ENCODE data around the gene EARS2. TPM values are rescaled to one million over a fixed set of nuclear protein-coding genes. Genes with fewer than 3 reads are reported as not detected.
"Not testable (repeated sequence)": the region's sequence is repeated elsewhere in the genome, so short reads cannot be mapped to it uniquely, and the experiment has no call there.

EARS2 gene
- total RNA-seq, 1 donor from 2014 or later = 19.7 TPM

- Histone ChIP-seq H3F3A (ENCODE audit: low read depth) (peaks cover 16% of the 10 kb centered on the region), H3K9ac (no peak overlapping the region), H3K27me3 (no peaks in the 10 kb centered on the region), H4K20me1 (ENCODE audit: low read depth) (peaks cover 25% of the 10 kb centered on the region), H3K4me3 (no peak overlapping the region), H3K9me3 (ENCODE audit: low read depth) (no peaks in the 10 kb centered on the region), H3K36me3 (no peaks in the 10 kb centered on the region), H2AFZ (replicated peaks) (no peak overlapping the region), H3K27ac (peak overlapping the region; percentile 1), H3K4me2 (no peak overlapping the region), H3K79me2 (ENCODE audit: low read depth) (peaks cover 30% of the 10 kb centered on the region), H3K4me1 (peaks cover 11% of the 10 kb centered on the region)
- Mint-ChIP-seq H3K9me3 (no peaks in the 10 kb centered on the region), H3K27ac (no peak overlapping the region), H3K36me3 (peaks cover 16% of the 10 kb centered on the region), H3K4me3 (no peak overlapping the region), H3K4me1 (peaks cover 16% of the 10 kb centered on the region), H3K27me3 (ENCODE audit: insufficient read depth, low read depth) (no peaks in the 10 kb centered on the region)
- DNase-seq (ENCODE audit: low spot score) = no peak
- TF ChIP-seq EZH2phosphoT487 (IDR thresholded peaks at IDR 0.05) (no peak), EZH2 (IDR thresholded peaks at IDR 0.05) (no peak), CTCF (IDR thresholded peaks at IDR 0.05) (no peak)
These were observed 44.9 kb downstream of the EARS2 start for GRCh38 chr16:23512168-23512695.

GRCh38 chr16:23511731-23512130 is 45.4 kb downstream of the EARS2 start:
- no peak for DNase-seq (ENCODE audit: low spot score)
- H3K4me3 Mint-ChIP-seq = peak overlapping the region; percentile 76
- peaks cover 20% of the 10 kb centered on the region for H3K4me1 Mint-ChIP-seq
- TF ChIP-seq EZH2 (IDR thresholded peaks at IDR 0.05) (no peak), EZH2phosphoT487 (IDR thresholded peaks at IDR 0.05) (no peak), CTCF (IDR thresholded peaks at IDR 0.05) (no peak)
- peaks cover 16% of the 10 kb centered on the region for H3K36me3 Mint-ChIP-seq
- H2AFZ ChIP-seq (replicated peaks) = no peak overlapping the region
- H3K27me3 Mint-ChIP-seq (ENCODE audit: insufficient read depth, low read depth) = no peaks in the 10 kb centered on the region
- peak overlapping the region; percentile 1 for H3K27ac ChIP-seq
- peaks cover 35% of the 10 kb centered on the region for H3K79me2 ChIP-seq (ENCODE audit: low read depth)
- no peak overlapping the region for H3K4me2 ChIP-seq
- H3K9me3 Mint-ChIP-seq = no peaks in the 10 kb centered on the region
- peaks cover 16% of the 10 kb centered on the region for H3K4me1 ChIP-seq
- H3K9me3 ChIP-seq (ENCODE audit: low read depth) = no peaks in the 10 kb centered on the region
- no peaks in the 10 kb centered on the region for H3K36me3 ChIP-seq
- H4K20me1 ChIP-seq (ENCODE audit: low read depth) = peaks cover 30% of the 10 kb centered on the region
- H3K9ac ChIP-seq = no peak overlapping the region
- no peak overlapping the region for H3K4me3 ChIP-seq
- no peaks in the 10 kb centered on the region for H3K27me3 ChIP-seq
- H3F3A ChIP-seq (ENCODE audit: low read depth) = peaks cover 16% of the 10 kb centered on the region
- no peak overlapping the region for H3K27ac Mint-ChIP-seq

- not testable (repeated sequence) for H3K27me3 ChIP-seq; DNase-seq (ENCODE audit: low spot score); H3K27me3 Mint-ChIP-seq (ENCODE audit: insufficient read depth, low read depth); H3K9ac ChIP-seq; H3K36me3 ChIP-seq; H3K27ac Mint-ChIP-seq; H3K9me3 Mint-ChIP-seq; H3K9me3 ChIP-seq (ENCODE audit: low read depth); H3K27ac ChIP-seq
- Histone ChIP-seq H2AFZ (replicated peaks) (peak overlapping the region; percentile 76), H3K4me1 (peaks cover 25% of the 10 kb centered on the region), H3F3A (ENCODE audit: low read depth) (peaks cover 21% of the 10 kb centered on the region), H3K79me2 (ENCODE audit: low read depth) (peaks cover 44% of the 10 kb centered on the region), H3K4me2 (peak overlapping the region; percentile 93), H3K4me3 (peak overlapping the region; percentile 91), H4K20me1 (ENCODE audit: low read depth) (peaks cover 38% of the 10 kb centered on the region)
- Mint-ChIP-seq H3K4me3 (peak overlapping the region; percentile 88), H3K36me3 (peaks cover 16% of the 10 kb centered on the region), H3K4me1 (peaks cover 27% of the 10 kb centered on the region)
These were observed 46.3 kb downstream of the EARS2 start for GRCh38 chr16:23510915-23511270.

- H3K36me3 Mint-ChIP-seq = peaks cover 14% of the 10 kb centered on the region
- H3K27ac ChIP-seq = peak within 1 kb of the TSS; percentile 79
- DNase-seq (ENCODE audit: low spot score) = peak; percentile 89
- peak within 1 kb of the TSS; percentile 95 for H3K4me3 Mint-ChIP-seq
- H3K27me3 Mint-ChIP-seq (ENCODE audit: insufficient read depth, low read depth) = no peaks in the 10 kb centered on the region
- H3K27me3 ChIP-seq = no peaks in the 10 kb centered on the region
- peaks cover 49% of the 10 kb centered on the region for H3K79me2 ChIP-seq (ENCODE audit: low read depth)
- H3F3A ChIP-seq (ENCODE audit: low read depth) = peaks cover 27% of the 10 kb centered on the region
- H2AFZ ChIP-seq (replicated peaks) = peak within 1 kb of the TSS; percentile 76
- peaks cover 30% of the 10 kb centered on the region for H3K4me1 ChIP-seq
- peak within 1 kb of the TSS; percentile 10 for H3K27ac Mint-ChIP-seq
- peaks cover 44% of the 10 kb centered on the region for H4K20me1 ChIP-seq (ENCODE audit: low read depth)
- peak within 1 kb of the TSS; percentile 91 for H3K4me3 ChIP-seq
- no peaks in the 10 kb centered on the region for H3K9me3 Mint-ChIP-seq
- peak within 1 kb of the TSS; percentile 93 for H3K4me2 ChIP-seq
- H3K36me3 ChIP-seq = no peaks in the 10 kb centered on the region
- H3K9ac ChIP-seq = peak within 1 kb of the TSS; percentile 64
- H3K9me3 ChIP-seq (ENCODE audit: low read depth) = no peaks in the 10 kb centered on the region
- TF ChIP-seq EZH2 (IDR thresholded peaks at IDR 0.05) = no peak
- TF ChIP-seq CTCF (IDR thresholded peaks at IDR 0.05) = no peak
- TF ChIP-seq EZH2phosphoT487 (IDR thresholded peaks at IDR 0.05) = no peak
- H3K4me1 Mint-ChIP-seq = peaks cover 32% of the 10 kb centered on the region
These were observed 46.8 kb downstream of the EARS2 start, which contains the start of gene GGA2 for GRCh38 chr16:23510164-23510914. Gene GGA2, minus strand, starts transcription at chr16:23510494. Its CDS starts 83 bp downstream, at chr16:23510411.
